Loucy (cell line): ENCODE data around the gene CFAP206.

Source experiments
- H2AFZ ChIP-seq: fragments of 200-600 bp; sonication (generic); 2 replicates; pipeline ENCODE4 v1.6.0; 2016; ENCODE audit warnings: antibody characterized with exemption, mild to moderate bottlenecking, low read length, moderate library complexity
- H3F3A ChIP-seq: fragments of 200-600 bp; 2 replicates; pipeline ENCODE4 v1.6.0; 2016; ENCODE audit warnings: antibody characterized with exemption, low read depth, mild to moderate bottlenecking
- H3K27me3 ChIP-seq: fragments of 200-600 bp; sonication (generic); 2 replicates; pipeline ENCODE4 v1.6.1; 2014; ENCODE audit warnings: low read length, mild to moderate bottlenecking; ENCODE audit not compliant: insufficient read depth, poor library complexity, severe bottlenecking
- H3K36me3 ChIP-seq: fragments of 200-600 bp; sonication (generic); 2 replicates; pipeline ENCODE4 v1.6.1; 2016; ENCODE audit warnings: low read length; ENCODE audit not compliant: insufficient read depth
- H3K4me1 ChIP-seq: fragments of 200-600 bp; sonication (generic); 2 replicates; pipeline ENCODE4 v1.5.1; 2014; ENCODE audit warnings: low read length, mild to moderate bottlenecking; ENCODE audit not compliant: insufficient read depth, poor library complexity, severe bottlenecking
- H3K4me2 ChIP-seq: fragments of 200-600 bp; sonication (generic); 2 replicates; pipeline ENCODE4 v1.6.0; 2014; ENCODE audit warnings: antibody characterized with exemption, low read length, low read depth, mild to moderate bottlenecking; ENCODE audit not compliant: poor library complexity, severe bottlenecking
- H3K4me3 ChIP-seq: fragments of 200-600 bp; sonication (generic); 2 replicates; pipeline ENCODE4 v1.5.1; 2014; ENCODE audit warnings: low read length, mild to moderate bottlenecking, mixed read lengths; ENCODE audit not compliant: poor library complexity, severe bottlenecking
- H3K79me2 ChIP-seq: fragments of 200-600 bp; sonication (generic); 2 replicates; pipeline ENCODE4 v1.6.1; 2014; ENCODE audit warnings: low read length; ENCODE audit not compliant: insufficient read depth
- H3K9ac ChIP-seq: fragments of 200-600 bp; sonication (generic); 2 replicates; pipeline ENCODE4 v1.6.0; 2014; ENCODE audit warnings: mild to moderate bottlenecking, low read depth, low read length, moderate library complexity; ENCODE audit not compliant: poor library complexity, severe bottlenecking
- H3K9me2 ChIP-seq: fragments of 200-600 bp; sonication (generic); replicated peaks from 2 replicates; pipeline ENCODE4 v1.6.1; 2016; ENCODE audit warnings: low read depth, low read length, mixed read lengths
- H3K9me3 ChIP-seq: fragments of 200-600 bp; sonication (generic); 2 replicates; pipeline ENCODE4 v1.6.1; 2014; ENCODE audit warnings: mild to moderate bottlenecking, antibody characterized with exemption, low read length, low read depth; ENCODE audit not compliant: insufficient read depth
- H4K20me1 ChIP-seq: fragments of 200-600 bp; sonication (generic); 2 replicates; pipeline ENCODE4 v1.6.0; 2014; ENCODE audit warnings: antibody characterized with exemption, low read length, mild to moderate bottlenecking; ENCODE audit not compliant: insufficient read depth, poor library complexity, severe bottlenecking
- EZH2phosphoT487 ChIP-seq: fragments of 200-600 bp; IDR thresholded peaks from 2 replicates; pipeline ENCODE4 v1.6.1; 2018; ENCODE audit warnings: antibody characterized with exemption, mild to moderate bottlenecking, moderate library complexity, borderline replicate concordance
- TF ChIP-seq, protein P1 (sequence below): fragments of 200-600 bp; sonication (generic); conservative IDR thresholded peaks from 2 replicates; pipeline ENCODE4 v1.5.1; 2014; ENCODE audit warnings: mild to moderate bottlenecking, antibody characterized with exemption, low read length

Gene CFAP206

DNA sequence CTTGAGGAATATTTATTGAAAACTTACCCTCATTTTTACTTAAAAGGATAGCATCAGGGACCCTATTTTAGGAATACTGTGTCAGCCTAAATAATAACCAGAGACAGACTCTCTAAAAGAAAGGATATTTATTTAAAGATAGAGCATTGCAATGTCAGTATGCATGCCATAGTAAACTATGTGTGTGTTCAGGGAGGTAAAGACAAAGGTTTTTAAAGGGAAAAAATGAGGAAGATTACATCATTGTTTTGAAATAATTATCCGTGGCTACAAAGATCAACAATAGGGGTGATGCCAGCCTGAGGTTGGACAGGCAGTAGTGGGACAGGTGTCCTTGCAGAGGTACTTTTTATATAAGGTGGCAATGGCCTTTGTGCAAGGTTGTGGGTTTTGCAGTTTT, 23.7 kb upstream of the CFAP206 start:
- no peaks in the 10 kb centered on the region for H3K4me1 ChIP-seq
- H2AFZ ChIP-seq = no peak overlapping the region
- H3K79me2 ChIP-seq = no peaks in the 10 kb centered on the region
- H3K4me3 ChIP-seq = no peak overlapping the region
- H3K27me3 ChIP-seq = no peaks in the 10 kb centered on the region
- no peak overlapping the region for H3K4me2 ChIP-seq
- TF ChIP-seq, protein P1, sequence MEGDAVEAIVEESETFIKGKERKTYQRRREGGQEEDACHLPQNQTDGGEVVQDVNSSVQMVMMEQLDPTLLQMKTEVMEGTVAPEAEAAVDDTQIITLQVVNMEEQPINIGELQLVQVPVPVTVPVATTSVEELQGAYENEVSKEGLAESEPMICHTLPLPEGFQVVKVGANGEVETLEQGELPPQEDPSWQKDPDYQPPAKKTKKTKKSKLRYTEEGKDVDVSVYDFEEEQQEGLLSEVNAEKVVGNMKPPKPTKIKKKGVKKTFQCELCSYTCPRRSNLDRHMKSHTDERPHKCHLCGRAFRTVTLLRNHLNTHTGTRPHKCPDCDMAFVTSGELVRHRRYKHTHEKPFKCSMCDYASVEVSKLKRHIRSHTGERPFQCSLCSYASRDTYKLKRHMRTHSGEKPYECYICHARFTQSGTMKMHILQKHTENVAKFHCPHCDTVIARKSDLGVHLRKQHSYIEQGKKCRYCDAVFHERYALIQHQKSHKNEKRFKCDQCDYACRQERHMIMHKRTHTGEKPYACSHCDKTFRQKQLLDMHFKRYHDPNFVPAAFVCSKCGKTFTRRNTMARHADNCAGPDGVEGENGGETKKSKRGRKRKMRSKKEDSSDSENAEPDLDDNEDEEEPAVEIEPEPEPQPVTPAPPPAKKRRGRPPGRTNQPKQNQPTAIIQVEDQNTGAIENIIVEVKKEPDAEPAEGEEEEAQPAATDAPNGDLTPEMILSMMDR = no peak
- H3F3A ChIP-seq = no peaks in the 10 kb centered on the region
- H4K20me1 ChIP-seq = no peaks in the 10 kb centered on the region
- no peaks in the 10 kb centered on the region for H3K9me3 ChIP-seq
- H3K9me2 ChIP-seq = no peaks in the 10 kb centered on the region
- H3K36me3 ChIP-seq = no peaks in the 10 kb centered on the region
- no peak overlapping the region for H3K9ac ChIP-seq

GRCh38 chr6:87384449-87384848, 23.3 kb upstream of the CFAP206 start:
- TF ChIP-seq, protein P1 = no peak
- no peak for TF ChIP-seq EZH2phosphoT487
- H3K4me1 ChIP-seq = no peaks in the 10 kb centered on the region
- H2AFZ ChIP-seq = no peak overlapping the region
- no peaks in the 10 kb centered on the region for H3K36me3 ChIP-seq
- no peaks in the 10 kb centered on the region for H3K9me3 ChIP-seq
- H4K20me1 ChIP-seq = no peaks in the 10 kb centered on the region
- H3K79me2 ChIP-seq = no peaks in the 10 kb centered on the region
- no peak overlapping the region for H3K4me2 ChIP-seq
- no peaks in the 10 kb centered on the region for H3K9me2 ChIP-seq
- H3F3A ChIP-seq = no peaks in the 10 kb centered on the region
- H3K4me3 ChIP-seq = no peak overlapping the region
- H3K27me3 ChIP-seq = no peaks in the 10 kb centered on the region
- no peak overlapping the region for H3K9ac ChIP-seq

DNA sequence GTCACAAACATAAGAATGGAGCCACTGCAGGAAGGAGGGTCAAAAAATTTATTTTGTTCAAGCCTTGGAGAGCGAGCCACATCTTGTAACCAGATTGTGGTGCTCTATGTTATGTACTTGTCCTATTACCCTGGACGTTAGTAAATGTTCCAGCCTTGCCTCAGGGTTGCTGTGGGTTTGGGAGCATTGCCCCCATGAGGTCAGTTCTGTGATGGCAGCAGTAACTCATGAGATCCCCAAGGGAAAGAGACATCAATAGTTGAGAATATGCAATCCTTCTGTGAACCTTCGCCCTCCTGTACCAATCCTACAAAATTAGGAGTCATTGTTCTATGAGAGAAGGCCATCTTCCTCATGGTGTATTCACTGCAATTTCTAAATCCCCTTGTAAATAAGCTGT, 16.4 kb upstream of the CFAP206 start:
- H3K4me2 ChIP-seq = no peak overlapping the region
- no peak overlapping the region for H2AFZ ChIP-seq
- H3K4me3 ChIP-seq = no peak overlapping the region
- no peaks in the 10 kb centered on the region for H3F3A ChIP-seq
- no peaks in the 10 kb centered on the region for H3K27me3 ChIP-seq
- H4K20me1 ChIP-seq = no peaks in the 10 kb centered on the region
- H3K4me1 ChIP-seq = no peaks in the 10 kb centered on the region
- H3K9ac ChIP-seq = no peak overlapping the region
- TF ChIP-seq EZH2phosphoT487 = no peak
- TF ChIP-seq, protein P1 = peak; percentile 63
- no peaks in the 10 kb centered on the region for H3K9me2 ChIP-seq
- H3K36me3 ChIP-seq = no peaks in the 10 kb centered on the region
- no peaks in the 10 kb centered on the region for H3K9me3 ChIP-seq
- no peaks in the 10 kb centered on the region for H3K79me2 ChIP-seq
